ENCODE data around the gene WDR1. TPM values are rescaled to one million over a fixed set of nuclear protein-coding genes. Genes with fewer than 3 reads are reported as not detected.
"Not testable (repeated sequence)": the region's sequence is repeated elsewhere in the genome, so short reads cannot be mapped to it uniquely, and the experiment has no call there.

Gene WDR1
- total and polyA plus RNA-seq, 2 donors from 2014 or later: 176 to 313 TPM

DNA sequence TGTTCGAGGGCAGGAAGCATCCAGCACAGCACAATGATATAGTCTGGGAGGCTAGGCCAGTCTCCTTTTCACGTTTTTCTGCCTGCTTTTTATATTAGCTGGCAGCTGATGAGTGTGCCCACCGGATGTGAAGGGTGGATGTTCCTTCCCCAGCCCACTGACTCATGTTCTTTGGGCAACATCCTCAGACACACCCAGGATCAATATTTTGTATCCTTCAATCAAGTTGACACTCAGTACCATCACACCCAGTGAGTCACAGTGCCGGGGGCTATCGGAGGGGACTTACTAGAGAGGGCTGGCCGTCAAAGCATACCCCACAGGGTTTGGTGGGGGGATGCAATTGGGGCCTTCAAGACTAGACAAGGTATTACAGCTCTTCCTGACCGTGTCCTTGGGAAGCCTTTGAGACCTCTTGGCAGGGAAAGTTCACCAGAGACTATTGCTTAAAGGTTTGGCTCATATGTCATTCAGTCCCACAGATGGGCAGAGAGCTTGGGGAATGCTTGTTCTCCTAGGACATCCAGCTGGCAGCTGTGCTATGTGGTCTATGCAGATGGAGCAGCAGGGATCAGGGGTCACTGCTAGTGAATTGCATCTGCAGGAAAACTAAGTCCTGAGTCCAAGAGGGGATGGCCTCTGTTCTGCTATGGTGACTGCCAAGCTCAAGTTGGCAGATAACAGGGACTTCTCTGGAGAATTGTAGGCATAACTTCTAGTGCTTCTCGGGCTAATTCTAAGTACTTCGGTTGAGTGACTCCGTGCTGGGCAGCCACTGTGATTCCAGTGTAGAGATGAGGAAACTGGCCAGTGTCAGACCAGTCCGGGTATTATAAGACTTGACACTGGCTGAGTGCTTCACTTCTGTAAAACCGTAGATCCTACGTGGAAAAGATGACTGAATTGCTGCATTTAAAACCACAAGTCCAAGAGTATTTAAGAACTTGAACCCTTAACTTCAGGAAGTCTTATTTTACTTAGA is 12.9 kb upstream of the WDR1 start:
- DNase-seq (no peak), FAIRE-seq (no peak)
- Histone ChIP-seq H3K4me3 (ENCODE audit: low read length in 3 of 3) (no peak overlapping the region), H3K27ac (ENCODE audit: low read depth in 2 of 2, low read length in 2 of 2) (no peak overlapping the region), H3K27me3 (ENCODE audit: control insufficient read depth, insufficient read depth, low read length) (no peaks in the 10 kb centered on the region), H3K9me3 (ENCODE audit: control insufficient read depth in 2 of 3, insufficient read depth in 1 of 3, low read length in 3 of 3) (no peaks in the 10 kb centered on the region), H3K9ac (ENCODE audit: low read length in 3 of 3) (no peak overlapping the region), H3K4me1 (ENCODE audit: control insufficient read depth in 2 of 3, insufficient read depth in 2 of 3, low read depth in 1 of 3, low read length in 3 of 3) (peaks cover 0 to 1% (median under 1%) of the 10 kb centered on the region in 3 donors), H3K36me3 (ENCODE audit: control insufficient read depth in 2 of 3, insufficient read depth in 3 of 3, low read length in 3 of 3) (no peaks in the 10 kb centered on the region)
- intact Hi-C loops (cut with DNase I): no loop called here
- no peak for TF ChIP-seq CTCF (IDR thresholded peaks at IDR 0.05; ENCODE audit: borderline replicate concordance, extremely low read depth, insufficient read depth)

DNA sequence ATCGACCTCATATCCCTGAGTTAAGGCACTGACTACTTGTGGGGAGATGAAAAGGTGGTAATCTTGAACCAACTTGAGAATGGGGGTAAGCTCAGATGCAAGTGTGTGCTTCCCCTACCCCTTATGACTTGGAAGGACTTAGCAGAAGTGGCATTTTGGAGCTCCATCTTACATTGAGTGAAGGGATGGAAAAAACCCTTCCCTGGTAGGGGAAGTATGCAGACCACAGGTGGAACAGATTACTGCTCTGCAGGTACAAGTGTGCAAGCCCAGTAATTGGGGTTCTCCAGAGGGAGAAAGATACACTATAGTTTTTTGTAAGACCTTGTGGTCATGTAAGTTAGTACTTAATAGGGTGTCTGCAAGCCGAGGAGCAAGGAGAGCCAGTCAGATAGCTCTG is 12.2 kb upstream of the WDR1 start:
- Histone ChIP-seq H3K27me3 (ENCODE audit: control insufficient read depth, insufficient read depth, low read length) (no peaks in the 10 kb centered on the region), H3K27ac (ENCODE audit: low read depth in 2 of 2, low read length in 2 of 2) (no peak overlapping the region), H3K9me3 (ENCODE audit: control insufficient read depth in 2 of 3, insufficient read depth in 1 of 3, low read length in 3 of 3) (no peaks in the 10 kb centered on the region), H3K9ac (ENCODE audit: low read length in 3 of 3) (no peak overlapping the region), H3K4me1 (ENCODE audit: control insufficient read depth in 2 of 3, insufficient read depth in 2 of 3, low read depth in 1 of 3, low read length in 3 of 3) (peaks cover 1 to 8% (median 8%) of the 10 kb centered on the region in 3 donors), H3K4me3 (ENCODE audit: low read length in 3 of 3) (no peak overlapping the region), H3K36me3 (ENCODE audit: control insufficient read depth in 2 of 3, insufficient read depth in 3 of 3, low read length in 3 of 3) (no peaks in the 10 kb centered on the region)
- DNase-seq (no peak), FAIRE-seq (no peak)
- no peak for TF ChIP-seq CTCF (IDR thresholded peaks at IDR 0.05; ENCODE audit: borderline replicate concordance, extremely low read depth, insufficient read depth)
- intact Hi-C loops (cut with DNase I): no loop called here

GRCh38 chr4:10127531-10127930 is 10.9 kb upstream of the WDR1 start:
- intact Hi-C loops (cut with DNase I); H3K4me3 ChIP-seq (ENCODE audit: low read length in 3 of 3); H3K27me3 ChIP-seq (ENCODE audit: control insufficient read depth, insufficient read depth, low read length); H3K9ac ChIP-seq (ENCODE audit: low read length in 3 of 3); H3K9me3 ChIP-seq (ENCODE audit: control insufficient read depth in 2 of 3, insufficient read depth in 1 of 3, low read length in 3 of 3); H3K36me3 ChIP-seq (ENCODE audit: control insufficient read depth in 2 of 3, insufficient read depth in 3 of 3, low read length in 3 of 3); H3K27ac ChIP-seq (ENCODE audit: low read depth in 2 of 2, low read length in 2 of 2); DNase-seq; FAIRE-seq: not testable (repeated sequence)
- peaks cover 7 to 20% (median 19%) of the 10 kb centered on the region in 3 donors for H3K4me1 ChIP-seq (ENCODE audit: control insufficient read depth in 2 of 3, insufficient read depth in 2 of 3, low read depth in 1 of 3, low read length in 3 of 3)

DNA sequence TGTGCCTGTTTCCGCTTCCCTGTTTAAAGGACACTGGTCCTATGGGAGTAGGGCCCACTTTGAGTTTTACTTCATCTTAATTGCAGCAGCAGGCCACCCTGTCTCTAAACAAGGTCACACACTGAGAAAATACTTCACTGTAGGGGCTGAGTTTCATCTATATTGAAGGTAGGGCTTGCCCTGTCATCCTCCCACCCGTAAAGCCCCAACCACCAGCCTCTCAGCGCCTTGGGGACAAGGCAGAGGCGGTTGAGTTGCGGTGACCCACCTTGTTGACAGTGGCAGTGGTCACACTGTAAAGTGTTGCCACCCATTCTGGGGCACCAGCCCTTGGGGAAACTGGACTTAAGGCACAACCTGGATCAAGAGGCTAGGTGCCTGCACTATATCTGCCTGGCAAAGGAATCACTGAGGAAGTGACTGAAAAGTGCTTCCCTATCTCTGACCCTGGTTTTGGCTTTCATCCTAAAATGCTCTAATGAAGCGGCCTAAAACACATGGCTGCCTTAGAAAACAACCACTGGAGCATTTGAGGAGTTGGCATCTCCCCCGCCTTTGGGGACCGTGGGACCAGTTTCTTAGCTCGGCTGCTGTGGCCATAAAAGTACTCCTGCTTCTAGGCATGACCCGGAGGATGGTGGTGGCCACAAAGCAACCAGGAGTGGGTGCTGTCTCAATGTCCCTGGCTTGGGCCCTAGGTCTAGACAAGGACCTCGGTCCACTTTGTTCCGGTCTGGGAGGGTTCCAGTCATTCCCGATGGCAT is 7.8 kb upstream of the WDR1 start:
- DNase-seq (peak in 1 of 5 donors; percentile 48), FAIRE-seq (no peak)
- intact Hi-C loops (cut with DNase I): no loop called here
- TF ChIP-seq CTCF (IDR thresholded peaks at IDR 0.05; ENCODE audit: borderline replicate concordance, extremely low read depth, insufficient read depth): no peak
- H3K27me3 ChIP-seq (ENCODE audit: control insufficient read depth, insufficient read depth, low read length): no peaks in the 10 kb centered on the region
- peak overlapping the region; percentile 55 to 91 for H3K27ac ChIP-seq (ENCODE audit: low read depth in 2 of 2, low read length in 2 of 2)
- H3K36me3 ChIP-seq (ENCODE audit: control insufficient read depth in 2 of 3, insufficient read depth in 3 of 3, low read length in 3 of 3): no peaks in the 10 kb centered on the region
- peaks cover 15 to 49% (median 32%) of the 10 kb centered on the region in 3 donors for H3K4me1 ChIP-seq (ENCODE audit: control insufficient read depth in 2 of 3, insufficient read depth in 2 of 3, low read depth in 1 of 3, low read length in 3 of 3)
- no peaks in the 10 kb centered on the region for H3K9me3 ChIP-seq (ENCODE audit: control insufficient read depth in 2 of 3, insufficient read depth in 1 of 3, low read length in 3 of 3)
- H3K4me3 ChIP-seq (ENCODE audit: low read length in 3 of 3): no peak overlapping the region
- peak overlapping the region in 1 of 3 donors; percentile 22 for H3K9ac ChIP-seq (ENCODE audit: low read length in 3 of 3)

All from kidney (tissue), 14 donors.